Measurements from ENCODE around the gene GPRC5C.
"Not testable (repeated sequence)": the region's sequence is repeated elsewhere in the genome, so short reads cannot be mapped to it uniquely, and the experiment has no call there.

The GPRC5C gene

DNA sequence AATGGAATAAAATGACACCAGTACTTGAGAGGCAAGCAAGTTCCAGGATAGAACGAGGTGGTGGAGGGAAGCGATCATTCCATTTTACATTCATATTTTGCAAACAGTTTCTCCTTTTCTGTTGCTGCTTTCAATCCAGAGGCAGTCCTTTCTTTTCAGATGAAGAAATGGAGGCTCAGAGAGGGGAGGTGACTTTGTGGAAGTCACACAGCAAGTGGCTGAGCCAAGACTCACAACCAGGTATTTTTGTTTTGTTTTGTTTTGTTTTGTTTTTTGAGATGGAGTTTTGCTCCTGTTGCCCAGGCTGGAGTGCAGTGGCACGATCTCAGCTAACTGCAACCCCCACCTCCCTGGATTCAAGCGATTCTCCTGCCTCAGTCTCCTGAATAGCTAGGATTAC is 35.3 kb upstream of the GPRC5C start:
- H3K27ac ChIP-seq, result no peak overlapping the region
- TF ChIP-seq, protein P1, sequence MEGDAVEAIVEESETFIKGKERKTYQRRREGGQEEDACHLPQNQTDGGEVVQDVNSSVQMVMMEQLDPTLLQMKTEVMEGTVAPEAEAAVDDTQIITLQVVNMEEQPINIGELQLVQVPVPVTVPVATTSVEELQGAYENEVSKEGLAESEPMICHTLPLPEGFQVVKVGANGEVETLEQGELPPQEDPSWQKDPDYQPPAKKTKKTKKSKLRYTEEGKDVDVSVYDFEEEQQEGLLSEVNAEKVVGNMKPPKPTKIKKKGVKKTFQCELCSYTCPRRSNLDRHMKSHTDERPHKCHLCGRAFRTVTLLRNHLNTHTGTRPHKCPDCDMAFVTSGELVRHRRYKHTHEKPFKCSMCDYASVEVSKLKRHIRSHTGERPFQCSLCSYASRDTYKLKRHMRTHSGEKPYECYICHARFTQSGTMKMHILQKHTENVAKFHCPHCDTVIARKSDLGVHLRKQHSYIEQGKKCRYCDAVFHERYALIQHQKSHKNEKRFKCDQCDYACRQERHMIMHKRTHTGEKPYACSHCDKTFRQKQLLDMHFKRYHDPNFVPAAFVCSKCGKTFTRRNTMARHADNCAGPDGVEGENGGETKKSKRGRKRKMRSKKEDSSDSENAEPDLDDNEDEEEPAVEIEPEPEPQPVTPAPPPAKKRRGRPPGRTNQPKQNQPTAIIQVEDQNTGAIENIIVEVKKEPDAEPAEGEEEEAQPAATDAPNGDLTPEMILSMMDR (conservative IDR thresholded peaks at IDR 0.05), result no peak
- no peak for TF ChIP-seq ZFX (IDR thresholded peaks at IDR 0.05)

DNA sequence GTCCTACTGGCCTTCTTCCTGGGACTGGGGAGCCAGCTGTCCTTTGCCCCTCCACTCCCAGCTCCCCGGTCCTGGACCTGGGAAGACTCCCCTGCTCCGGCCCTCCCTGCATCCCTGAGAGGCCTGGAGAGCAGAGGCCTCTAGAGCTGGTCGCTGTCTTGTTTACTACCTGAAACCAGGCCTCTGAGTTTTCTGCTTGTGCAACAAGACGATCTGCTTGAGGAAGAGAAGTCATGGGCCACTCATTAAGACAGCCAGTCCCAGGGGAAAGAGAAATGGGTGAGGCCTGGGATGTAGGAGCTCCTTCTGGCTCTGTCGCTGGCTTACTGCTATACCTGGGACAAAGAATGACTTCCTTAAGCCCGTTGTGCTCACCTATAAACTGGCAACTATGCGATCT is 29.8 kb upstream of the GPRC5C start:
- H3K27ac ChIP-seq, result no peak overlapping the region
- TF ChIP-seq, protein P1 (conservative IDR thresholded peaks at IDR 0.05), result no peak
- no peak for TF ChIP-seq ZFX (IDR thresholded peaks at IDR 0.05)

DNA sequence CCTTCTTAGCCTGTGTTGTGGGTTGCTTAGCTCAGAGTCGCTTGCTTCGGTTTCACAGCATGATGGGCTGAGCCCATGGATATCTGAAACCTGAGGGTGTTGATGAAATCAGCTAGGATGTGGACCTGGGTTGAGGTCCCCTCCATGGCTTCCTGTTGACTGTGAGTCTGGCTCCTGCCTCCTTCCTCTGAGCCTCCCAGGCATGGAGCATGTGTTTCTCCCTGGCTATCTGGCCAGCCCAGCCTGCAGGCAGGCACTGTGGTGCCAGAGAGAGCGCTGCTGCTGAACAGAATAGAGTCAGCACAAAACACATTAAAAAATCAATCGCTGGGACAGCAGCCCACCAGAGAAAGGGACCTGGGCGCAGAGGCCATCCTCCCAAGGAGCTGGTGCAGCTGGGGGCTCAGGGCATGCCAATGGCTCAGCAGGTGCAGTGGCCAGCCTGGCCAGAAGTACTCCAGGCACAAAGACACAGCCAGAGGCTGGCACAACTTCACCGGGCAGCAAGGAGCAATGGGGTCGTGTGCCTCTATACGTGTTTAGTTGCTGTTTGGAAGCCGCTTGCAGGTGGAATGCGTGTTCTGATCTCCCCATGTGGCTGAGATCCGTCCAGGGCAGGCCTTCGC is 28.3 kb upstream of the GPRC5C start:
- TF ChIP-seq, protein P1 (conservative IDR thresholded peaks at IDR 0.05), result no peak
- TF ChIP-seq ZFX (IDR thresholded peaks at IDR 0.05), result no peak
- no peak overlapping the region for H3K27ac ChIP-seq

DNA sequence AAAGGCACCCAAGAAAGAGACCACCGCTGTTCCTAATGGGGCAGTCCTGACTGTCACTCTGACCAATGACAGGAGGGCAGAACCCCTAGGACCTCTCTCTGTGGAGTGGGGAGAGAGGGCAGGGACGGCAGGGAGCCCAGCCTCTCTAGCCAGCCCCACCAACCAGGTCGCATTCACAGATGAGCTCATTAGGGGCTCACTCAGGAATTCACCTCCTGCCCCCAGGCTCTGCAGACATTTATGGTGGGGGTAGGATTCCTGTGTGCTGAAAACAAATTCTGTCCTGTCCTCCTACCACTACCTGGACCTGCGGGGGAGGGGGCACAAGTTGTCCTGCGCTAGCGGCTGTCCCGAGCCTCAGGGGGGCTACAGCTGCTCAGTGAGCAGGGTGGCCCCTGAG is 27.7 kb upstream of the GPRC5C start:
- no peak overlapping the region for H3K27ac ChIP-seq
- no peak for TF ChIP-seq ZFX (IDR thresholded peaks at IDR 0.05)
- TF ChIP-seq, protein P1 (conservative IDR thresholded peaks at IDR 0.05), result no peak

DNA sequence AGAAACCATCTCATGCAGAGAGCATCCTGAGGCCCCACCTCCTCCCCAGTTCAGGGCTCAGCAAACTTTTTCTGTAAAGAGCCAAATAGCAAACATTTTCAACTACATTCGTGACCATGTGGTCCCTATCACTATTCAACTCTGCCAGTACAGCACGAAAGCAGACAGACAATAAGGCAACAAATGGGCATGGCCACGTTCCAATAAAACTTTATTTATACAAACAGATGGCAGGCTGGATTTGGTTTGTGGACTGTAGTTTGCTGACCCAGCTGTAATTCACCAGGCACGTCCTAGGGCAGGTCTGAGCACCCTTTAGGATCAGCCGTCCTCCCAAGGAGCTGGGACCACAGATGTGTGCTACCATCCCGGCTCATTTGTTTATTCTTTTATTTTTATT is 27.1 kb upstream of the GPRC5C start:
- H3K27ac ChIP-seq, result no peak overlapping the region
- TF ChIP-seq, protein P1 (conservative IDR thresholded peaks at IDR 0.05), result no peak

- H3K27ac ChIP-seq, result not testable (repeated sequence)
Measured at GRCh38 chr17:74405311-74405710, 26.6 kb upstream of the GPRC5C start.

DNA sequence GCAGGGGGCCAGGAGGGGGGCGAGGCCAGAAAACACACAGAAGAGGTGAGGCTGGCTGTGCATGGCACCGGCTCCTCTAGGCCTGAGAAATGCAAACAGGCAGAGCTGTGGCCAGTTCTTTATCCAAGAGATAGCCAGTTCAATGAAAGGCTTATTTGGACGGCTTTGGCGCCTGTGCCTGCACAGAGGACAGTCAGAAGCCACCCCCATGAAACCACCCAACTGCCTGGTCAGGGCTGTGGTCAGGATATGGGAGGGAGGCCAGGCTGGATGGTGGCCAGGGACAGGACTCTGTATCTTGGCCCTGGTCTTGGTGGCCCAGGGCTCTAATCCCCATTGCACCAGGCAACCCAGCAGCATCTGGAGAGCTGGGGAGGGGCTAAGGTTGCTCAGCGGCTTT is 24.5 kb upstream of the GPRC5C start:
- H3K27ac ChIP-seq, result no peak overlapping the region
- TF ChIP-seq, protein P1 (conservative IDR thresholded peaks at IDR 0.05), result no peak
- TF ChIP-seq ZFX (IDR thresholded peaks at IDR 0.05), result no peak

DNA sequence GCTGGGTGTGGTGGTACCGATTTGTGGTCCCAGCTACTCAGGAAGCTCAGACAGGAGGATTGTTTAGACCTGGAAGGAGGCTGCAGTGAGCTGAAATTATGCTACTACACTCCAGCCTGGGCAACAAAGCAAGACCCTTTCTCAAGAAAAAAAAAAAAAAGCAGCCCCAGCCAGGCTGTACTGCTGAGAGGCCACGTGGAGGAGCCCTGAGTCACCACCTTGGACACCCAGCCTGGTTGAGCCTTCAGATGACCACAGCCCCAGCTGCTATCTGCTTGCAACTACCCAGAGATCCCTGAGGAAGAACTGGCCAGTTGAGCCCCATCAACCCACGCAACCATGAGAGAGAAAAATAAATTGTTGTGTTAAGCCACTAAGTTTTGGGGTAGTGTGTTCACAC is 23.6 kb upstream of the GPRC5C start:
- no peak overlapping the region for H3K27ac ChIP-seq
- TF ChIP-seq, protein P1 (conservative IDR thresholded peaks at IDR 0.05), result no peak
- TF ChIP-seq ZFX (IDR thresholded peaks at IDR 0.05), result no peak
